Panc1 (cell line): Measurements from ENCODE around the gene SSR4. TPM values are rescaled to one million over a fixed set of nuclear protein-coding genes. Genes with fewer than 3 reads are reported as not detected.

ENCODE experiments used
- ATAC-seq: fragments of 200-7000 bp; cut with Tn5 transposase; 2 replicates; pipeline ENCODE4 v1.9.1; 2020; ENCODE audit warnings: mild to moderate bottlenecking, moderate library complexity
- BruUV-seq: library from RNA; stranded (reverse); fragments of 400-500 nt; replicated peaks from 2 replicates; lab custom pipeline; 2021; lab: Mats Ljungman, UMichigan
- CTCF ChIA-PET: fragments of 300-600 bp; sonication (Branson Sonifier 250); formaldehyde crosslinking; loops from one replicate; lab custom pipeline; 2022; ENCODE audit warnings: antibody characterized with exemption; lab: Charles Lee
- POLR2A ChIA-PET: fragments of 300-600 bp; sonication (Branson Sonifier 250); formaldehyde crosslinking; loops from one replicate; lab custom pipeline; 2022; ENCODE audit warnings: antibody characterized with exemption; lab: Charles Lee
- DNase-seq: peaks from one replicate; pipeline ENCODE4 v3.0.0-alpha.2; 2010; ENCODE audit warnings: low read depth, low spot score
- H3K27ac ChIP-seq: 2 replicates; pipeline ENCODE4 v1.5.1; 2011; ENCODE audit warnings: mild to moderate bottlenecking, low read length, inconsistent platforms
- H3K27me3 ChIP-seq: fragments of 200-500 bp; sonication (Bioruptor generic); 2 replicates; pipeline ENCODE4 v1.6.0; 2014; ENCODE audit warnings: low read length, inconsistent platforms; ENCODE audit not compliant: control insufficient read depth, insufficient read depth
- H3K36me3 ChIP-seq: fragments of 200-500 bp; sonication (Bioruptor generic); 2 replicates; pipeline ENCODE4 v1.5.1; 2014; ENCODE audit warnings: inconsistent platforms, mild to moderate bottlenecking, low read length, moderate library complexity; ENCODE audit not compliant: control insufficient read depth, insufficient read depth
- H3K4me1 ChIP-seq: 2 replicates; pipeline ENCODE4 v1.5.1; 2011; ENCODE audit warnings: inconsistent platforms, mild to moderate bottlenecking, low read length, moderate library complexity; ENCODE audit not compliant: control insufficient read depth, insufficient read depth
- H3K4me3 ChIP-seq, 2 experiments: 2 replicates each; pipeline ENCODE4 v1.5.1; 2011 to 2012; ENCODE audit warnings: low read depth in 2 of 2, low read length in 2 of 2, mild to moderate bottlenecking in 2 of 2, inconsistent platforms in 1 of 2, moderate library complexity in 1 of 2
- H3K9me3 ChIP-seq: fragments of 200-500 bp; sonication (Bioruptor generic); 2 replicates; pipeline ENCODE4 v1.5.1; 2014; ENCODE audit warnings: low read depth, mild to moderate bottlenecking, inconsistent platforms, low read length, moderate library complexity; ENCODE audit not compliant: control insufficient read depth, insufficient read depth
- CTCF ChIP-seq: fragments of 450-650 bp; IDR thresholded peaks from 2 replicates; pipeline ENCODE4 v1.5.1; 2017; ENCODE audit warnings: mild to moderate bottlenecking
- POLR2AphosphoS5 ChIP-seq: IDR thresholded peaks from 2 replicates; pipeline ENCODE4 v1.6.1; 2012; ENCODE audit warnings: mild to moderate bottlenecking, low read depth, low read length, moderate library complexity
- REST ChIP-seq, 2 experiments: IDR thresholded peaks; 2 replicates each; pipeline ENCODE4 v1.6.1; 2011 to 2012; ENCODE audit warnings: low read depth in 2 of 2, control low read depth in 1 of 2, low read length in 1 of 2, mild to moderate bottlenecking in 1 of 2, moderate library complexity in 1 of 2; ENCODE audit not compliant: insufficient read depth in 1 of 2
- SIN3A ChIP-seq: IDR thresholded peaks from 2 replicates; pipeline ENCODE4 v1.6.1; 2012; ENCODE audit warnings: low read depth, mild to moderate bottlenecking, low read length, moderate library complexity, borderline replicate concordance; ENCODE audit not compliant: insufficient read depth
- TCF7L2 ChIP-seq: IDR thresholded peaks from 2 replicates; pipeline ENCODE4 v1.6.1; 2011; ENCODE audit warnings: mild to moderate bottlenecking, low read depth, low read length, inconsistent platforms
- in situ Hi-C: cut with HindIII; loops from 2 replicates; pipeline ENCODE4 v1.10.0; 2016; ENCODE audit warnings: low sequenced_read_pairs, low pct_unique_long_range_greater_than_20kb
- intact Hi-C: fragments of 100-400 bp; cut with micrococcal nuclease; formaldehyde crosslinking; loops from one replicate; pipeline ENCODE4 v1.10.0; 2022; ENCODE audit not compliant: unreplicated experiment
- total RNA-seq: library from RNA; stranded (reverse); gene quantifications from one replicate; pipeline ENCODE4 v1.2.1, GENCODE V29; 2021; ENCODE audit not compliant: unreplicated experiment

Gene SSR4
- total RNA-seq, 1 experiment from 2014 or later = 504 TPM

GRCh38 chrX:153804100-153804595, 9.7 kb downstream of the SSR4 start:
- H3K27me3 ChIP-seq = no peaks in the 10 kb centered on the region
- no peaks in the 10 kb centered on the region for H3K9me3 ChIP-seq
- ChIA-PET CTCF (interaction anchor here (0.6 kb wide), 2 partner anchors 22 kb away, joined by 3 read pairs; no protein-coding TSS in a partner anchor), POLR2A (interaction anchor here (0.6 kb wide), 1 partner anchor 14 kb away, joined by 3 read pairs; no protein-coding TSS in a partner anchor)
- ATAC-seq = no peak
- BruUV-seq = no TSS peak
- H3K4me3 ChIP-seq = no peak overlapping the region
- DNase-seq = no peak
- H3K4me1 ChIP-seq = no peaks in the 10 kb centered on the region
- in situ Hi-C loops (no loop called here), intact Hi-C loops (loop anchor here (10.0 kb wide), 1 partner anchor 81 kb away; the partner anchor contains the start of gene L1CAM)
- TF ChIP-seq POLR2AphosphoS5 = no peak
- no peak for TF ChIP-seq CTCF
- TF ChIP-seq TCF7L2 = no peak
- TF ChIP-seq REST (IDR thresholded peaks at IDR 0.05; ENCODE audit: insufficient read depth in 1 of 2, low read depth in 2 of 2, low read length in 1 of 2) = no peak
- no peak for TF ChIP-seq SIN3A
- no peaks in the 10 kb centered on the region for H3K36me3 ChIP-seq
- H3K27ac ChIP-seq = no peak overlapping the region

GRCh38 chrX:153804621-153805020, 10.2 kb downstream of the SSR4 start:
- Histone ChIP-seq H3K4me3 (no peak overlapping the region), H3K4me1 (no peaks in the 10 kb centered on the region), H3K9me3 (no peaks in the 10 kb centered on the region), H3K36me3 (no peaks in the 10 kb centered on the region), H3K27me3 (no peaks in the 10 kb centered on the region), H3K27ac (no peak overlapping the region)
- no TSS peak for BruUV-seq
- DNase-seq = no peak
- POLR2A ChIA-PET = no interaction called here
- TF ChIP-seq REST (IDR thresholded peaks at IDR 0.05; ENCODE audit: insufficient read depth in 1 of 2, low read depth in 2 of 2, low read length in 1 of 2) (no peak), POLR2AphosphoS5 (no peak)
- CTCF ChIA-PET = interaction anchor here (0.6 kb wide), 2 partner anchors 22 to 23 kb away, joined by 3 read pairs; no protein-coding TSS in a partner anchor
- in situ Hi-C loops = no loop called here
- ATAC-seq = no peak
- intact Hi-C loops = loop anchor here (10.0 kb wide), 1 partner anchor 80 kb away; the partner anchor contains the start of gene L1CAM
